GM19238 (cell line): ENCODE measurements around the gene HELB.
A peak's percentile ranks its signal among the peaks of the same experiment; 100 is the strongest.

ENCODE experiments used
- DNase-seq: peaks from one replicate; pipeline ENCODE4 v3.0.0; 2011; ENCODE audit warnings: low spot score; ENCODE audit not compliant: insufficient read length

HELB gene

DNA sequence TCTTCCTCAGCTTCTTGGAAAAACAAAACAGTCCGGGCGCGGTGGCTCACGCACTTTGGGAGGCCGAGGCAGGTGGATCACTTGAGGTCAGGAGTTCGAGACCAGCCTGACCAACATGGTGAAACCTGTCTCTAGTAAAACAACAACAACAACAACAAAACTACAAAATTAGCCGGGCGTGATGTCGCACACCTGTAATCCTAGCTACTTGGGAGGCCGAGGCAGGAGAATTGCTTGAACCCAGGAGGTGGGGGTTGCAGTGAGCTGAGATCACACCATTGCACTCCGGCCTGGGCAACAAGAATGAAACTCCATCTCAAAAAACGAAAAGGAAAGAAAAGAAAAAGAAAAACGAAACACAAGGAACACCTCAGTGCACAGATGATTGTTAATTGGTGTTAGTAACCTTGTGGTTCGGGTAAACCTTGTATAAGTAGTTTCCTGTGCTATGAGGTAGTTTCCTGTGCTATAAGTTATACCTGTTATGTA, 1.1 kb downstream of the HELB start:
- DNase-seq, result peak; percentile 4

- no peak for DNase-seq
These were observed 2.1 kb downstream of the HELB start for GRCh38 chr12:66304296-66304900.

GRCh38 chr12:66309606-66310005, 7.3 kb downstream of the HELB start:
- DNase-seq, result no peak

DNA sequence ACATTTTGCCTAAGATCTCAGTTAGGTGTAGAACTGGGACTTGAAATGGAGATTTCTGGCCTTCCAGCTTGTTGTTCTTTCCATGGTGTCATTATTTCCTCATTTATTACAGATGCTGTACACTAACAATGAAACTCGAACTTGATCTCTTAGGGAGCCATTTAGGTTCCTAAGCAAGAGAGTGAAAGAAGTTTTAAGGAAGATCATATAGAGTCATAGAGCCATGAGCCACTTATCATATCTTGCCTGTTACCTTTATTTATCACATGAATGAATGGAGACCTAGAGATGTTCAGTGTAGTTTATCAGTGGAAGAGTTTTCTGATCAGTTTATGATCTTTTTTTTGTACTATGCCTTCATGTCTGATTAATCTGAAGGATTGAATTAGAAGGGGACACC, 9.9 kb downstream of the HELB start:
- no peak for DNase-seq

DNA sequence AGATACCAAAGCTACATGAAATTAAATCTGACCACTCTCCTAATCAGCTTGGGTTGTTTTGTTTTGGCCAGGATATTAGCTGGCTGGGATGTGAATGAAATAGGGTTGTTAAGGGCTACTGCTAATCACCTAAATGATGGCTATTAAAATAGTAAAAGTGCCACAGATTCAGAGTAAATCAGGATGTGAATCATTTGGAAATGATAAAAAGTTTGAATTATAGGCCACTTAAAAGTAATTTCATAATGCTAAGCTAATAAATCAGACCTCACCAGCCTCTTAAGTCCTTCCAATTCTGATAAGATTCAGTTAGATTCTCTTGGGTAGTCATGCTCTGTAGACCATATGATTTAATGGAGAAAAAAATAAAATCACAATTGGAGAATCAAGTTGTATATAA, 12.0 kb downstream of the HELB start:
- no peak for DNase-seq

GRCh38 chr12:66319266-66319954, 17.1 kb downstream of the HELB start:
- no peak for DNase-seq

- no peak for DNase-seq
These were observed 18.7 kb downstream of the HELB start for GRCh38 chr12:66320996-66321395.

- DNase-seq, result no peak
These were observed 19.1 kb downstream of the HELB start for GRCh38 chr12:66321435-66321834.

DNA sequence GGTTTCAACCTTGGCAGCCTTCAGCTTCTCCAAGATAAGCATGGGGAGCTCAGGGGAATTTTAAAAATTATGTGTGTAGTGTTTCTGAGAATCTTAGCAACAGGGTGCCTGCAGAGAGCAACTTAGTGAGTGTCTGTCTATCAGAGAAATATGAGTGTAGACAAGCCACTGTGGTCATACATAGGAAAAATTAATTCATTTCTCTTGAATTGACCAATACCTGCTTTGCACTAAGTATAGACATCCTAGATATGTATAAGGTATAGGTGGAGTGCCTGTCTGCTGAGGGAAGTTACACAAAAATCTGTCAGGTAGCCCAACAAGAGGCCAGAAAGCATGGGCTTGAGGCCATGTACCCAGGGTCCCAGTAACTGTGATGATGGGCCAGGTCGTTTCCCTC, 20.7 kb downstream of the HELB start:
- DNase-seq, result no peak

DNA sequence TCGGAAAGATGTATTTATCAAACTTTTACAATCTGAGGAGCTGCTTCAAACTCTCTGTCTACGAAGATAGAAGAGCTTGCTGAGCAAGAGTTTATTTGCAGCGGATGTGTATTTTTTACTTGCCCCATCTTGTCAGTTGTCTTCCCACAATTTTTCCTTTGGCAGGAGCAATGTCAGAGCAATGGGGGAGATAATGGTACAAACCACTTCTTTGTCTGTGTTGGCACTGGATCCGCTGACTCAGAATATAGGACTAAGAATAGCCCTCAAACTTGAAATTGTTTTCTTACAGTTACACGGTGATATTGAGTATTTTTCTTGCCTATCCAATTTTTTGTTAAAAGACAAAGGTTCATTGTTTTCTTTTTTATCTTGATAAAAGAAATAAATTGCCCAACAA, 27.6 kb downstream of the HELB start:
- DNase-seq, result no peak

DNA sequence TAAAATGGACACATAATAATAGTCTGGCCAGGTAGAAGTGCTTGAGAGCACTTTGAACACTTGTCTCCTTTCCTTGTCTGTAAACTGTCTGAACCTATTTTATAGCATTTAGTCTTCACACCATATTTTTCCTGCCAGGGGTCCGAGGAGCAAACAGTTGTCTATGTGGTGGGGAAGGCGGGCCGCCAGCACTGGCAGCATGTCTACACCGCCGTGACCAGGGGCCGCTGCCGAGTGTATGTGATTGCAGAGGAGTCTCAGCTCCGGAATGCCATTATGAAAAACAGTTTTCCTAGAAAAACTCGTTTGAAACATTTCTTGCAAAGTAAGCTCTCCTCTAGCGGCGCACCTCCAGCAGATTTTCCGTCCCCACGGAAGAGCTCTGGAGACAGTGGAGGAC, 28.7 kb downstream of the HELB start:
- DNase-seq, result no peak

DNA sequence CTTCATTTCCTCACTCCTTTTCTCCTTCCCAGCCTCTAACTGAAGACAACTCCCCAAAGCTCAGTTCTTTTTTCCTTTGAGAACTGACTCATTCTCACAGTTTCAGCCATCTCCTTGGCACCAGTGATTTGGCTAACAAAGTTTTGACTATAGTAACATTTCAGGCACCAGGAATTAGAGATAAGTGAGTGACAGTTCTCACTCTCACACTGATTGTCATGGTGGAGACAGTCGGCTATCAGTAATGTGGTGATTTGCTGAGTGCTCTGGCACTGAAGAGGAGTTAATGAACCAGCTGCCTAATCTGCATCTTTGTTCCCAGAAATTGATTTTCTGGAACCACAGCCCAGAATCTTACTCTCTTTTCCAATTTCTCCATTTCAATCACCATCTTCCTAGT, 29.5 kb downstream of the HELB start:
- DNase-seq, result no peak

- no peak for DNase-seq
These were observed 33.5 kb downstream of the HELB start for GRCh38 chr12:66335746-66336145.

DNA sequence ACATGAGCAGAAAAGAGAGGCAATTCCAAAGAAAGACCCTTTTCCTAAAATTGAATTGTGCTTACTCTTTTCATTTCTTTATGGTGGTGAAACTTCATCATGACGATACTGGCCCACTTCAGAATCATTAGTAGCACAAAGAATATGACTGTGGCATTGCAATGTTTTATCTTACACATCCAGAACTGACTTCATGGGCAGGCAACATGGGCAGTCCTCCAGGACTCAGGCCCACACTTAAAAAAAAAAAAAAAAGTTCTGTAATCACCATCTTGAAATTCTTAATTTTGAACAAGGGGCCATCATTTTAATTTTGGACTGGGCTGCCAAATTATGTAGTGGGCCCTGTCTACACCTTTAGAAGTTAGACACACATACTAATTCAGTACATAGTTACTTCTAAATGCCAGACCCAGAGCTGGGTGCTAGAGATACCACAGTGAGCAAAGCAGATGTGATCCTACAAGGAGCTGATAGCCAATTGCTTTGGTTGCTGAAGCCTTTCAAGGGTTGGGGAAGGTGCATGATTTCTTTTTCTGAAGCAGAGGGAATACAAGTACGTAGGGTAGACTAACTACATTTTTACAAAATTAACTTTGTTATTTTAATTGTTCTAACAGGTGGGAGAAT, 35.2 kb downstream of the HELB start:
- DNase-seq, result no peak

DNA sequence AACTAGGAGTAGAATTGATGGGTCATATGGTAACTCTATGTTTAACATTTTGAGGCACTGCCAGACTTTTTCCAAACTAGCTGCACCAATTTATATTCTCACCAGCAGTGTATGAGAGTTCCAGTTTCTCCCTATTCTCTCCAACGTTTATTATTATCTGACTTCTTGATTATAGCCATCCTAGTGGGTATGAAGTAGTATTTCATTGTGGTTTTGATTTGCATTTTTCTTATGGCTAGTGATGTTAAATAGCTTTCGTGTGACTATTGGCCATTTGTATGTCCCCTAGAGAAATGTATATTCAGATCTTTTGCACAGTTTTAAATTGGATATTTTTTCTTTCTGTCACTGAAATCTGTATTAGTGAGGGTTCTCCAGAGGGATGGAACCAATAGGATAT, 37.8 kb downstream of the HELB start:
- DNase-seq, result no peak

DNA sequence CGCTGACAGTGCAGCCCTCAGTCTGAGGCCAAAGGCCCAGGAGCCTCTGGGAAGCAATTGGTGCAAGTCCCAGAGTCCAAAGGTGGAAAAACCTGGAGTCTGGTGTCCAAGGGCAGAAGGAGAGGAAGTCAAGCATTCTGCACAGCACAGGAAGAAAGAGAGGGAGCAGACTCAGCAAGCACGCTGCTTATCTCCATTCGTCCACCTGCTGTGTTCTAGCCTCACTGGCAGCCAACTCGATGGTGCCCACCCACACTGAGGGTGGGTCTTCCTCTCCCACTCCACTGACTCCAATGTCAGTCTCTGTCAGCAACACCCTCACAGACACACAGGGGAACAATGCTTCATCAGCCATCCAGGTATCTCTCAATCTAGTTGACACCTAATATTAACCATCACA, 38.8 kb downstream of the HELB start:
- no peak for DNase-seq

DNA sequence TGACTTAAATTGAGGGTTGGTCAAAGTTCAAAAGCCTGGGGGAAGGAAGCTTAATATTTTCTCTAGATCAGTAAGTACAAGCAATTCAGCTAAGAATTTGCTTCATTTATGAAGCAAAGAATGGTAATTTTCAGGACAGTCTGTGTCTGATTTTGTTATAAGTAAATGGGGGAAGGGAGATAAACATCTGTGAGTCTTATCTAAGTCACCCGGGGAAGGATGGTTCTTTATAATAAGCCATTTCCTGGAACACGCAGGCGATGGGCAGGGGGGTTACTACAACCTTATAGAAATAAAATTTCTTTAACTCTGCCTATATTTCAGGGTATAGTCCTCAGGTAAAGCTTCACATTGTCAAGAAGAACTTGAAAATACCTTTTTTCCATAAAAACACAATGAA, 42.9 kb downstream of the HELB start:
- no peak for DNase-seq

DNA sequence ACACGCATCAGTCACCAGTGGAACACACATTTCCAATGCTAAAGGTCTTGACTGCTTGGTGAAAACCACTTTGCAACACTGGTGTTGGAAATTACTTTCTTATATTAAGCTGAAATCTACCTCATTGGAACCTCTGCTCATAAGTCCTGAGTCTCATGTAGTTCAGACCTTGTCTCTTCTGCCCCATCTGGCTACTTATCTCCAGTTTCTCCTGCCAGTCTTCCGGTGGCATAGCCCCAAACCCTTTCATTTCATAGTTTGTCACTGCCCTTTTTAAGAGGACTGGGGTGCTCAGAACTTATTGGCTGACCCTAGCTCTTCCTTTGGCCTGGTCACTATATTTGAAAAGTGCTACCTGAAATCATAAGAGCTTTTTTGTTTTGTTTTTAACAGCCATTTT, 43.7 kb downstream of the HELB start:
- no peak for DNase-seq

- DNase-seq, result no peak
These were observed 49.0 kb downstream of the HELB start for GRCh38 chr12:66351301-66351700.

DNA sequence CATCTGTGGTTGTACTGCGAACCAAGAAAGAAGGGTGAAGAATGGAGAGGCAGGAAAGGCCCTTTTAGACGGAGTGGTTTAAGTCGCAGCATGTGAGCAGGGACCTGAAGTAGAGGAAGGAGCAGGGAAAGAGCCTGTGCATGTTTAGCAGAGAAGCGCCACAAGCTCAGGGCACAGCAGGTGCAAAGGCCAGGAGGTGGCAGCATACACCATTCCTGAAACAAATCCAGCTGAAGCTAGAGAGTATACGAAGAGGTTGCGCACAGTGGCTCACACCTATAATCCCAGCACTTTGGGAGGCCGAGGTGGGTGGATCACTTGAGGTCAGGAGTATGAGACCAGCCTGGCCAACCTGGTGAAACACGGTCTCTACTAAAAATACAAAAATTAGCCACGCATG, 49.9 kb downstream of the HELB start:
- DNase-seq, result no peak

DNA sequence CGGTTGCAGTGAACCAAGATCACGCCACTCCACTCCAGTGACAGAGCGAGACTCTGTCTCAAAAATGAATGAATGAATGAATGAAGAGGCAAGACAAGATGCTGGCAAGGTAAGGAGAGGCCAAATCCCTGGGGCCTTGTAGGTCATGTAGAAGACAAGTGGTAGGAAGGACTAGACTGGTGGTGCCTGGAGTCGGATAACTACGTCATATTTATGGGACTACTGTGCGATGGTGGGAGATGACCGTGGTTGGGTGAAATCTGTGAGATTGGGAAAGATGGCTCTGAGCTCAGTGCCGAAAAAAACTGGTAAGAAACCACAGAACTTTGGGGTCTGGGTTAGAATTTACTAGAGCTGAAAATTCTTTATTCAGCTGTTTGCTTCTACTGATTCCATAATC, 50.6 kb downstream of the HELB start:
- DNase-seq, result no peak

DNA sequence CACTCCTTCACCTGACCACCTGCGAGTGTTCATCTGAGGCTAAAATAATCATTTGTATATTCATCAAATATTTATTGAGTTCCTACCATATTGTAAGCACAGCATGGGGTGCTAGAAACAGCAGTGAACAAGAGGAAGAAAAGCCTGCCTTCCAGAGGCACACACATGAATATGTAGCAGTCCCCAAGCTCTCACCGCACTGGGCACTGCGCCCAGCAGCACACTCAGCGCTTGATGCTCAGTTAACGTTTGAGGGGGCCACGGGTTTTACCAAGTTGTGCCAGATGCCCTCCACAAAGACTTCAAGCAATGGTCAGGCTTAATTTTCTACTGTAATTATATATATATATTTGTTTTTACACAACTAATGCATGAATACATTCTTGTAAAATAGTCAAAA, 52.0 kb downstream of the HELB start:
- no peak for DNase-seq

DNA sequence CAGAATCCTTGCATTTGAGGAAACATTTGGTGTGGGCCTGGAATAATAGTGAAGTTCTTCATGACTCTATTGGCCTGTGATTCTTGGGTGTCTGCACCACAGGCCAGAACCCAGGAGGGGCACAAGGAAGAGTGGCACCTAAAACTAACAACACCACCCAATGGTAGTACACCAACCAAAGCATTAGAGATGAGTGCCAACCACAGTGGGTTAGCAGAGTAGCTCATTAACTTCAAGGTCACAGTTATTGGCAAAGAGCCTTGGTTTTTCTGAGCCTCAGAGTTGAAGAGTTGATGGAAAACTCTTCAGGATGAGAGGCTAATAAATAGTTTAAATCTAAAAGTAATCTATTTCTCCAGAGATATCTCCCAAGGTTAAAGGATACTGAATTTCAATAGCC, 57.0 kb downstream of the HELB start:
- DNase-seq, result no peak
